ENCODE data around the gene TMEM63B. TPM values are rescaled to one million over a fixed set of nuclear protein-coding genes. Genes with fewer than 3 reads are reported as not detected.

The TMEM63B gene
- polyA plus RNA-seq (2011; rRNA removed) (24.0 and 25.4 TPM in 2 replicates), polyA plus RNA-seq (2017; fragmentation: RNase III; extraction: RNeasy Plus Mini Kit Qiagen cat#74134 plus additional on column Dnase treatment) (18.3 to 22.2 TPM (median 21.6 TPM) in 3 replicates), polyA minus RNA-seq (2011; rRNA and poly(A)+ RNA removed) (32.9 and 44.4 TPM in 2 replicates)
- 26.0 and 33.3 TPM in 2 replicates for polyA plus RNA-seq (2012; cell fraction: cytosol; rRNA removed)
- polyA plus RNA-seq (2012; cell fraction: nucleus; rRNA removed), result 50.9 and 59.9 TPM in 2 replicates

- WGBS (ENCODE audit: missing lambda C conversion rate), result no CpG with 5 or more reads among the region's 80 CpGs
- POLR2A ChIA-PET, result interaction anchor here (0.6 to 1.0 kb wide), 4 partner anchors 33 to 1068 kb away, joined by 3 to 6 read pairs (median 4); partner anchors contain the start of genes HSP90AB1, KLC4 and MRPL2
- CTCF ChIA-PET, result no interaction called here
- Histone ChIP-seq H3K4me3 (peak within 1 kb of the TSS; percentile 69), H3K27ac (peak within 1 kb of the TSS; percentile 87 to 98), H3K4me1 (peaks cover 34% of the 10 kb centered on the region), H3K9me3 (no peaks in the 10 kb centered on the region), H3K4me2 (peak within 1 kb of the TSS; percentile 94)
- ATAC-seq (peak; percentile 78 to 90), DNase-seq (ENCODE audit: low read depth in 1 of 2, low spot score in 1 of 2) (peak; percentile 83 to 90), FAIRE-seq (no peak)
- TF ChIP-seq REST (IDR thresholded peaks at IDR 0.05) (no peak), NPAS2 (CRISPR knock-in tag; IDR thresholded peaks at IDR 0.05; ENCODE audit: borderline replicate concordance) (no peak), JUN (IDR thresholded peaks at IDR 0.05) (peak in 1 of 2 experiments; percentile 71; a peak in 2 of 5 replicates), MYC (IDR thresholded peaks at IDR 0.05; ENCODE audit: borderline replicate concordance, low read length) (peak; percentile 72), POLR2AphosphoS2 (conservative IDR thresholded peaks at IDR 0.05; ENCODE audit: low read length) (no peak), E2F6 (IDR thresholded peaks at IDR 0.05; ENCODE audit: borderline replicate concordance, low read depth) (no peak), HOXB13 (CRISPR knock-in tag; IDR thresholded peaks at IDR 0.05; ENCODE audit: low read depth) (no peak), ESRRA (IDR thresholded peaks at IDR 0.05; ENCODE audit: borderline replicate concordance, low read length) (no peak), FOSL2 (IDR thresholded peaks at IDR 0.05) (no peak), FOSL2 (CRISPR knock-in tag; IDR thresholded peaks at IDR 0.05) (no peak), NR3C1 (IDR thresholded peaks at IDR 0.05) (no peak), NFE2L2 (conservative IDR thresholded peaks at IDR 0.05; ENCODE audit: low read length) (no peak), RFX5 (IDR thresholded peaks at IDR 0.05) (no peak), CTCF (IDR thresholded peaks at IDR 0.05) (no peak), KDM5A (IDR thresholded peaks at IDR 0.05) (no peak), CHD2 (IDR thresholded peaks at IDR 0.05; ENCODE audit: low read length, partially characterized antibody) (no peak), POLR2A (IDR thresholded peaks at IDR 0.05; ENCODE audit: low read length) (peak; percentile 64), ZFP36 (IDR thresholded peaks at IDR 0.05; ENCODE audit: borderline replicate concordance, partially characterized antibody) (no peak), ELK1 (IDR thresholded peaks at IDR 0.05; ENCODE audit: low read depth, low read length) (no peak), EP300 (IDR thresholded peaks at IDR 0.05) (no peak), JUNB (IDR thresholded peaks at IDR 0.05) (no peak), SMC3 (IDR thresholded peaks at IDR 0.05) (no peak), PHF8 (IDR thresholded peaks at IDR 0.05; ENCODE audit: borderline replicate concordance, low read depth) (peak; percentile 24; the same call in 1 of the 2 replicates)
- TF ChIP-seq, protein P1, sequence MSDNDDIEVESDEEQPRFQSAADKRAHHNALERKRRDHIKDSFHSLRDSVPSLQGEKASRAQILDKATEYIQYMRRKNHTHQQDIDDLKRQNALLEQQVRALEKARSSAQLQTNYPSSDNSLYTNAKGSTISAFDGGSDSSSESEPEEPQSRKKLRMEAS (IDR thresholded peaks at IDR 0.05), result peak; percentile 64; the same call in 1 of the 2 replicates
- TF ChIP-seq, protein P2, sequence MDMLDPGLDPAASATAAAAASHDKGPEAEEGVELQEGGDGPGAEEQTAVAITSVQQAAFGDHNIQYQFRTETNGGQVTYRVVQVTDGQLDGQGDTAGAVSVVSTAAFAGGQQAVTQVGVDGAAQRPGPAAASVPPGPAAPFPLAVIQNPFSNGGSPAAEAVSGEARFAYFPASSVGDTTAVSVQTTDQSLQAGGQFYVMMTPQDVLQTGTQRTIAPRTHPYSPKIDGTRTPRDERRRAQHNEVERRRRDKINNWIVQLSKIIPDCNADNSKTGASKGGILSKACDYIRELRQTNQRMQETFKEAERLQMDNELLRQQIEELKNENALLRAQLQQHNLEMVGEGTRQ (IDR thresholded peaks at IDR 0.05), result no peak
- TF ChIP-seq, protein P3, sequence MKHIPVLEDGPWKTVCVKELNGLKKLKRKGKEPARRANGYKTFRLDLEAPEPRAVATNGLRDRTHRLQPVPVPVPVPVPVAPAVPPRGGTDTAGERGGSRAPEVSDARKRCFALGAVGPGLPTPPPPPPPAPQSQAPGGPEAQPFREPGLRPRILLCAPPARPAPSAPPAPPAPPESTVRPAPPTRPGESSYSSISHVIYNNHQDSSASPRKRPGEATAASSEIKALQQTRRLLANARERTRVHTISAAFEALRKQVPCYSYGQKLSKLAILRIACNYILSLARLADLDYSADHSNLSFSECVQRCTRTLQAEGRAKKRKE (CRISPR knock-in tag; IDR thresholded peaks at IDR 0.05; ENCODE audit: low read depth), result no peak
- TF ChIP-seq, protein P4, sequence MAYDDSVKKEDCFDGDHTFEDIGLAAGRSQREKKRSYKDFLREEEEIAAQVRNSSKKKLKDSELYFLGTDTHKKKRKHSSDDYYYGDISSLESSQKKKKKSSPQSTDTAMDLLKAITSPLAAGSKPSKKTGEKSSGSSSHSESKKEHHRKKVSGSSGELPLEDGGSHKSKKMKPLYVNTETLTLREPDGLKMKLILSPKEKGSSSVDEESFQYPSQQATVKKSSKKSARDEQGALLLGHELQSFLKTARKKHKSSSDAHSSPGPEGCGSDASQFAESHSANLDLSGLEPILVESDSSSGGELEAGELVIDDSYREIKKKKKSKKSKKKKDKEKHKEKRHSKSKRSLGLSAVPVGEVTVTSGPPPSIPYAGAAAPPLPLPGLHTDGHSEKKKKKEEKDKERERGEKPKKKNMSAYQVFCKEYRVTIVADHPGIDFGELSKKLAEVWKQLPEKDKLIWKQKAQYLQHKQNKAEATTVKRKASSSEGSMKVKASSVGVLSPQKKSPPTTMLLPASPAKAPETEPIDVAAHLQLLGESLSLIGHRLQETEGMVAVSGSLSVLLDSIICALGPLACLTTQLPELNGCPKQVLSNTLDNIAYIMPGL (CRISPR knock-in tag; IDR thresholded peaks at IDR 0.05; ENCODE audit: borderline replicate concordance), result no peak
Measured at GRCh38 chr6:44127186-44128019, at the start of gene TMEM63B, which contains the start of gene MRPL14. Gene TMEM63B, plus strand, starts transcription at chr6:44127554. Its CDS starts 7,031 bp downstream, at chr6:44134585. Gene MRPL14, minus strand, starts transcription at chr6:44127452. Its CDS starts 10,841 bp downstream, at chr6:44116611.
